ENCODE measurements around the gene TM4SF1.
"Not testable (repeated sequence)": the region's sequence is repeated elsewhere in the genome, so short reads cannot be mapped to it uniquely, and the experiment has no call there.

The TM4SF1 gene

DNA sequence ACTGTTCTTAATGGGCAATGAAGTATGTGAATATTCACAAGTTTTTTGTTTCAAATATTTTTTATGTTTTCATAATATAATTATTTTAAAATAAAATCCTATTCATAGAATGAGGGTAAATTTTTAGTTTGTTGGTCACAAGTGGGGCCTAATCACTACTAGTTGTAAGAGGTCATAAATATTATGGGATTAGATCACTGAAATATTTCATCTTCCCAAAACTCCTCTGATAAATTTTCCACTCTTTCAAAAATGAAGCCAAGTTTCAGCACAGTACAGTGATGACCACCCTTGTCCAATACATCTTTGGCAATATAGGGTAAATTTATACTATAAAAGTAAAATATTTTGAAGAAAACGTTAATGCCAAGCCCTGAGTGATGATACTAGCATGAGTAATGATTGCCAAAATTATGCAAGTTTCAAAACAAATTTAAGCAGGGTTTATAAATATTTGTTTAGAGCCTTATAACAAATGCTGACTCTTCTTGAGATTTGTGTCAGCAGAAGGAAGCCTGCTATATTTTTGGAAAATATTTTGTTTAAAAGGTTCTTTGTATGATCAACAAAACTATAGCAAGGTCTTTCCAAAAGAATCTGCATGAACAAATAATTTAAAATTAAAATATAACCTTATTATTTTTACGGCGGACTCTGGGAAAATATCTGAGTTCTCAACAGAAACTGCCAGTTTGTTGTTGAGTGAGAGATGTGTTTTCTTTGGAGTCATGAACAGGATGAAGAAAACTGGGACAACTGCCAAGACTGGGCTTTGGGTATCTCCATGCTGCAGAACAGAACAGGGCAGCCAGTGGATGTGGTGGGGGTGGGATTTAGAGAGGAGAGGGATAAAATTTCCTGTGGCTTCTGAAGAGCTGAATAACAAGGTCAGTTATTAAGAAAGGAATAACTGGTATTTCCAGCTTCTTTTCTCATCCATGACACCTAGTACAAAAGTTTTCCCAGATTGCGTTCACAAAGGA lies 17.9 kb upstream of the TM4SF1 start:
- no peak for DNase-seq (ENCODE audit: low read depth)

DNA sequence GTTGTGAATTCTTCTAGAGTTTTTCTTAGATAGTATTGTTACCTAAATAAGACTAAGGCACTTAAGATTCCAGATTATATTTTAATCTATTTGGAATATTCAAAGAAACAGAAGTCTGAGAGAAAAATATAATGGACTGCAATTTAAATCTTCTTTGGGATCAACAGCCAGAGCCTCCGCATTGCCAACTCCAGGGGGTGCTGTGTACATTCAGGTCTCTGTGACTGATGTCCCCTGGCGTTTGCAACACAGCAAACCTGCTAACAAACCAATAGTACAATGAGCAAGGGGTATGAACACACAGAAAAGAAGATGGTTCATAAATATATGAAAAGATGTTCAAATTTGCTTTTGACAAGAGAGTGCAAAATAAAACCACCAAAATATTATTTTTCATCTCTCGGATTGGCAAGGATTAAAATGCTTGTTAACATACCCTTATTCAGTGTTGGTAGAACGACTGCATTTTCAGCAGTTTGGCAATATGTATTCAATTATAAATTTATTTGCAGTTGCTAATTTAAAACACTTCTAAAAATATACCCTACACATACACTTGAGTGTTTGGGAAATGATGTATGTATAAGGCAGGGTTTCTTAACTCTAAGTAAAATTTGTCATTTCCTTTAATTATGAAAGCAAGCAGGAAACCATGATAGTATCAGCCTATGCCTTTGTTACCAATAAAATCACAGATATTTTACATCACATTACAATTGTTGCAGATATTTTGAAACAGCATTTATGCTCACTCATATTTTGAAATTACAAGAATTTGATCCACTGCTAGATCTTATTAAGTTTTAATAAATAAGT lies 16.1 kb upstream of the TM4SF1 start:
- DNase-seq (ENCODE audit: low read depth) = peak; percentile 16

DNA sequence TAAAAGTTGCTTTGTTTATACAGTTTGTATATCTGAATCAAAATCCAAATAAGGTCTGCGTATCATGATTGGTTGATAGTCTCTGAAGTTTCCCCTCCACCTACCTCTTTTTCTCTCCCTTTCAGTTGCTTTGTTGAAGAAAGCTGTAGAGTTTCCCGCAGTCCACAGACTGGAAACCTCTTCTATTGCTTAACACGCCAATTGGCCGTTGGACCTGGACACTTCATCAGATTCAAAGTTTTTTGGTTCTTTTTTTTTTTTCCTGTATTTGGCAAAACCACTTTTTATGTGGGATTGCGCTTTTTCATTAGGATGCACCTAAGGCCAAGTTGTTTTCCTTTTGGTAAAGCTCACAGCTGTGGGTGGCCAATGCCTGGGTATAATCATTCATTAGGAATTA lies 14.5 kb upstream of the TM4SF1 start:
- DNase-seq (ENCODE audit: low read depth) = no peak

DNA sequence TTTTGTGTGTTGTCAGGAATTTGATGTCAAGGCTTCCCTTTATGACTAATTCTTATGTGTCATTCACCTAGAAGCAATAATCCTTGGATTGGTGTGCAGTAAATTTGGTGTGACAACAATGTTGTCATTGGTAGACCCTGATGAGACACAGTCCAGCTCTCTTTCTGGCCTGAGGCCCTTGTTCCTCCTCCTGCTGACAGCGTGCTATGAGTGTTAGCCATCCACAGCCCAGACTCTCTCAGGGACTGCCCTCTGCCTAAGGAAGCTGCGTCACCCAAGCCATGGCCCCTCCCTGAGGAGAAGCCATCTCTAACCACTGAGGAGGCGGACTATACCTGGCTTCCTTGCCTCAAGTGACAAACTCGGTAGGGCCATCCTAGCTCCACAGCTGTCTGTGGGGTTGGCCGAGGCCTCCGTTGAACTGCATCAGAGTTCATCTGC lies 13.3 kb upstream of the TM4SF1 start:
- DNase-seq (ENCODE audit: low read depth) = no peak

DNA sequence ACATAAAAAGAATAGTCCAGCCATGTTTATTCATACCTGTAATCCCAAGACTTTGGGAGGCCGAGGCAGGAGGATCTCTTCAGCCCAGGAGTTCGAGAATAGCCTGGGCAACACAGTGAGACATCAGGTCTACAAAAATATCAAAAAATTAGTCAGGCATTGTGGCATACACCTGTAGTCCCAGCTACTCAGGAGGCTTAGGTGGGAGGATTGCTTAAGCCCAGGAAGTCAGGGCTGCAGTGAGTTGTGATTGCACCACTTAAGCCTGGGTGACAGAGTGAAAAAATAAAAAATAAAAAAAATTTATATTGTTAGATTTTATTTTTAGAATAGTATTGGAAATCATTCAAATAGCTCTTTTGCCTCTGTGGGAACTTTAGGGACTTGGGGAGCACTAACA lies 12.8 kb upstream of the TM4SF1 start:
- no peak for DNase-seq (ENCODE audit: low read depth)

DNA sequence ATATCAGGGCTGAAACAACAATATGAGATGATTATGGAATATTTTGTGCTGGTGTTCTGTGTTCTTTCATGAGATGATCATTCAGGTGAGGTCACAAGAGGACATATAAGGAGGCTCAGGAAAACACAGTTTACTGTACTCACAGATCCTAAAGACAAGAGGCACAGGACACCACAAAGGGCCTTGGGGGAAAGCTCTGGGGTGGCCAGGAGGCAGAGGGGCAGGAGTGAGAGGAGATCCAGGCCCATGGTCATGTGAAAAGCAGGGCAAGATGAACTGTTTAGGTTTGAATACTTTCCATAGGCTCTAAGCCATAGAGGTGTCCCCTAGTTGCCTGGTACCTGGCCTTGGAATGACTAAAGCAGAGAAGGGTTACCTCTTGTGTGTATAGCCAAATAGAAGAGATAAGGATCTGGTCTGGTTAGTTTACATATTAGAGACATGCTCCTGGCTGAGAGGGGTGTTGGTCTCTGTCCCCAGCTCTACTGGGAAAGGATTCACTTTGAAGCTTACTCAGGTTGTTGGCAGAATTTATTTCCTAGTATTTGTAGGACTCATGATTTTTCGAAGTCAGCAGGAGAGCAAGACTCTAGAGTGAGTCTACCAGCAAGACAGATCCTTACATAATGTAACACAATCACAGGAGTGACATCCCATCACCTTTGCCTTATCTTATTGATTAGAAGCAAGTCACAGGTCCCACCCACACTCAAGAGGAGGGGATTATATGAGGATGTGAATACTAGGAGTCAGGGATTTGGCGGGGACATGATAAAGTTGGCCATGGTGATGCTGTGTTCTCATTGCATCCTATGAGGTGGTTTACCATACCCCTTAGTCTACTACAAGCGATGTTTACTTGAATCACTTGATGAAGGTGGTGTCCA lies 11.3 kb upstream of the TM4SF1 start:
- no peak for DNase-seq (ENCODE audit: low read depth)

- no peak for DNase-seq (ENCODE audit: low read depth)
Observed at GRCh38 chr3:149388001-149388440, 10.6 kb upstream of the TM4SF1 start.

DNA sequence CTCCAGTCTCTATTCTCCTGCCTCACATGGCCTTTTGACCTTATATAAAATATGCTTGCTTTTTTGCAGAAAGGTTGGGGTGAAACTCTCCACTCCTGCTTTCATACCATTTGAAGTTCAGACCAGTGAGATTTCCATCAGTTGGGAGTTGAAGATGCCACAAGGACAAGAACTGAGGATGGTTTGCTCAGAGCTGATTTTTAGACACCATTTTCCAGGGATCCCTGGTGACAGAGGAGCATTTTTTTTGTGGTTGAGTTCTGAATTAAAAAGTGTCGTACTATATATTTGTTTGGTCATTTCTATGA lies 8.8 kb upstream of the TM4SF1 start:
- no peak for DNase-seq (ENCODE audit: low read depth)

GRCh38 chr3:149385617-149386298 lies 8.3 kb upstream of the TM4SF1 start:
- DNase-seq (ENCODE audit: low read depth) = no peak

DNA sequence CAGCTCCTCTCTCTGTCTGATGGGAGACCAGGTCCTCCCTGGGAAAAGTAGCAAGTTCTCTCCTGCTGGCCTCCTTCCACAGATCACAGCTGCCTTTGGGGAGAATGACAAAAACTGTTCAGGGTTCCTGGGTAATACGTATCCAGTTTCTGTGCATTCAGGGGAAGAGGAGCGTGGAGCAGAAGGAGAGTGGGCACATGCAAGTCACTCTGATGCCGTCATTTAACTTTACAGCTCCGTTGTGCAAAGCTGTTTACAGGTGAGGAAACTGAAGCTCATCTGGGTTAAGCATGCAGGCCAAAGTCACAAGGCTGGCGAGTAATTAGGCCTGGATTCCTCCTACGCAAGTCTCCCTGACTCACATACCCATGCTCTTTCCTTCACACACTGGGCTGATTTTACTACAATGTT lies 7.5 kb upstream of the TM4SF1 start:
- no peak for DNase-seq (ENCODE audit: low read depth)

DNA sequence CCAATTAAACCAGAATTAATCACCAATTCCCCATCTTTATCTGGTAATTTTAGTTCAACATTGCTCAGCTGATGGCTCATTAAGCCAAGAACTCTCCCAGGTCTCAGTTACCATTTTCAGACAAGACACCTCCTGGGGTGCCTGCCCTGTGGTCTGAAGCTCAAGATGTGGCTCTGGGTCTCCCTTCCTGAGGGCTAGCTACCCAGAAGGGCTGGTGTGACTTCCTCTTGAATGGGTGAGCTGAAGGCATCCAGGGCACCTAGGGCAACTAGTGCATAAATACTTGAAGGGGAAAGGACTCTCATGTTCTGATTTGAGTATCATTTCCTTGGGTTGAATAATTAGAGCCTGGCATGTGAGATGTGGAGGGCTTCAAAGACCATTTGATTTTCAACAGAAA lies 6.7 kb upstream of the TM4SF1 start:
- DNase-seq (ENCODE audit: low read depth) = no peak

DNA sequence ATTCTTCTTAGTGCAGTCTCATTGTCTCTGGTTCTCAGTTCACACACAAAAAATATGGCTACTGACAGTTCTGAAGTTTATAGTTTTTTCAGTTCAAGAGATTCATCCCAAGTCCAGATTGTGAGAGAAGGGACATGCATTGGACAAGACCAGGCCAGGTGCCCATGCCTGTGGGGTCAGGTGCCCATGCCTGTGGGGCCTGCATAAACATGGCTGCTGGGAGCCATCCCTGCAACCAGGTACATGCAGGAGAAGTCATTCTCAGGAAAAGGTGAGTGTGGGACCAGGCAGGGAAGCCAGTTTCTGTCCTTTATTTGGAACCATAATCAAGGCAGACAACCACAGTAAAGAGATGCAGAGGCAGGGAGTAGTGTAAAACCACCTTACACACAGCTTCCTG lies 6.3 kb upstream of the TM4SF1 start:
- DNase-seq (ENCODE audit: low read depth) = no peak

DNA sequence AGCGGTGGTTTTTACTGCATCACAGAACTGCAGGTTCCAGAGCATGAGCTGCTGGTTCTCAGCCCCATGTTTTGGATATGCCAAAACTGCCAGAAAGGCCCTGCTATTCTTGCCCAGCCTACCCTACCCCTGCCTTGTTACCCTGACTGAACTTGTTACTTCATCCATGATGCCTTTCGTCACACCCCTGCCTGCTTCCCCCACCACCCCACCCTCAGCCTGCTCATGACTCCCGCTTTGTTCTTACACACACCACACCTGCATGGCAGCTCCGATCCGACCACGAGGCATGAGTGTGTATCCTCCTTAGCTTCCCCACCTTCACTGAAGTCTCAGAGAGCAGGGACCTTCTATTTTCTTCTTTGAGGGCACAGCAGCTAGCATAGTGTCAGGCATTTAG lies 5.1 kb upstream of the TM4SF1 start:
- no peak for DNase-seq (ENCODE audit: low read depth)

DNA sequence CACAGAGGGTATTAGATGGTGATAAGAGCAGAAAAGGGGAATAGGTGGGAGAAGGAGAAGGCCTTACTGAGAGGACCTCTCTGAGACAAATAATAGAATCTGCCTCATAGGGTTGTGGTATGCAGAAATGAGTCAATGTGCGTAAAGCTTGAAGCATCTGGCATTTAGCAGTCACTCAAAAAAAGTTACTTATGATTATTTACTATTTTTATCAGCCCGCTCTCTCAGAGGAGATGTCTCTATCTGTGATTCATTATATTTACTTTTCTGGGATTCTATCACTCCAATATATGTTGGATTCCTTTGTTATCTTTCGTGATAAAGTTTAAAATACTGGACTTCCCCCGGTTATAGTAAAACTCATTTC lies 4.6 kb upstream of the TM4SF1 start:
- no peak for DNase-seq (ENCODE audit: low read depth)

- DNase-seq (ENCODE audit: low read depth) = no peak
Observed at GRCh38 chr3:149381173-149382100, 4.0 kb upstream of the TM4SF1 start.

DNA sequence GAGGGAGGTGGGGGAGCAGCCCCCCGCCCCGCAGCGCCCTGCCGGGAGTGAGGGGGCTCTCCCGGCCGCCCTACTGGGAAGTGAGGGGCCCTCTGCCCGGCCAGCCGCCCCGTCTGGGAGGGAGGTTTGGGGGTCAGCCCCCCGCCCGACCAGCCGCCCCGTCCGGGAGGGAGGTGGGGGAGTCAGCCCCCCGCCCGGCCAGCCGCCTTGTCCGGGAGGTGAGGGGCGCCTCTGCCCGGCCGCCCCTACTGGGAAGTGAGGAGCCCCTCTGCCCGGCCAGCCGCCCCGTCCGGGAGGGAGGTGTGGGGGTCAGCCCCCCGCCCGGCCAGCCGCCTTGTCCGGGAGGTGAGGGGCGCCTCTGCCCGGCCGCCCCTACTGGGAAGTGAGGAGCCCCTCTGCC lies 2.8 kb upstream of the TM4SF1 start:
- DNase-seq (ENCODE audit: low read depth) = not testable (repeated sequence)

DNA sequence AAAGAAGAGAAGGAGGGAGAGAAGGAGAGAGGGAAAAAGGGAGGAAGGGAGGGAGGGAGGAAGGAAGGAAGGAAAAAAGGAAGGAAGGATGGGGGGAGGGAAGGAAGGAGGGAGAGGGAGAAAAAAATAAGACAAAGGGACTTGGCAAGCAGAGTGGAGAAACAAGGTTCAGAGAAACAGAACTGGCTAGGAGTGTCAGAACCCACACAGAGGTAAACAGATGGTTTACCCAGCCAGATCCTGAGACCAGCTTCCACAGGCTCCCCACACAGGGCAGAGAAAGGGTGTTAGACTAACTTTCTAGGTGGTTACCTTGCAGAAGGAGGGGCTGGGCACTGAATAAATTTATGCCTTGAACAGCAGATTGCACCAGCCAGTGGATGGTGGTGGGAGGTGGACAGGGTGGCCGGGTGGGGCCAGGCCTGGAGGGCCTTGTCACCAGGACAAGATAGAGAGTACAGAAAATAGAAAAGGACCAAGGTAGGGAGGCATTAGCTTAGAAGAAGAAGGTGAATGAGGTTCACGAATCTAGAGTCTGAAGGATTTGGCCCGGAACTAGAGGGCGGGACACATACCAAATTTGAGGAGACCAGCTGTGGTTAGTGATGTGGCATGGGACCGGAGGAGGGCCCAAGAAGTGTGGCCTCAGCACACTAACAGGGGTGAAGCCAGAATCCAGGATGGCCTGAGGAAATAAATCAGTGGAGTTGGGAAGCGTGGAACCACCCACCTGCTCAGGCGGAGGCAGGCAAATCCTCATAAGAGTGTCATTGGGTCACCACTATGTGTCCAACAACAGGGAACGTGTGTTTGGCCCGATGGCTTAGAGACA lies 1.2 kb upstream of the TM4SF1 start:
- no peak for DNase-seq (ENCODE audit: low read depth)

- no peak for DNase-seq (ENCODE audit: low read depth)
Observed at GRCh38 chr3:149376718-149377407, 586 bp downstream of the TM4SF1 start.

Measured in activated T-cell treated with anti-CD3 and anti-CD28 coated beads for 48 hours (primary cell).